RCC 7860 (cell line): ENCODE results near the gene DUS1L.

ENCODE experiments used
- DNase-seq: peaks from one replicate; pipeline ENCODE4 v3.0.0-alpha.2; 2015; ENCODE audit warnings: low spot score
- FAIRE-seq: peaks from 2 replicates; lab custom pipeline; 2012; peaks lifted over from hg19 to GRCh38; lab: Jason Lieb, UNC

Gene DUS1L

DNA sequence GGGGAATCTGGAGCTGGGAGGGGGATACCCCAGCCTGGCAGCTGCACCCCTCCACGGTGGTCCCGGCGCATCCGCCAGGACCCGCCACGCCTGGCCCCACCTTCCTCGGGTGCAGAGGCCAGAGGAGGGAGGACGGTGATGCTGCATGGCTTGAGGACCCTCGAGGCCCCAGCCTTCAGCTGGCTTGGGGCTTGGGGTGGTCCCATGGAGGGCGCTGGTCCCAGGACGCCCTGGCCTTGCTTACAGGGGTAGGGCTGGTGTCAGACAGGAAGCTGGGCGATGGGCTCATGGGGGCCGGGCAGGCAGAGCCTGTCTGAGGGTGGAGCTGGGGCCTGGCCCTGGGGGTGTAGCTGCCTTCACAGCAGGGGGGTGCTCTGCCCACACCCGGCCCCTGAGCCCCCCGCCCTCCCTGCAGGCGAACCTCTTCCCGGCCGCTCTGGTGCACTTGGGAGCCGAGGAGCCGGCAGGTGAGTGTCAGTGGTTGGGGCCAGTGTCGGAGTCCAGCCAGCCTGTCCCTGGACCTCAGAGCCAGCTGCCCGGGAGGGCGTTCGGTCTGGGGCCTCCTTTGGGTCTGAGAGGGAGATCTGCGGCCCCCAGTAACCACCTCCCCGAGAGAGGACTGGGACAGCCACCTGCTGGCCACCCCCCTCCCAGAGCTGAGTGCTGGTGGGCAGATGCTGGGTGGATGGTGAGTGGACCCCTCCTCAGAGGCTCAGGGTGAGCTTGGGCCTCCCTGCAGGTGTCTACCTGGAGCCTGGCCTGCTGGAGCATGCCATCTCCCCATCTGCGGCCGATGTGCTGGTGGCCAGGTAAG, 49.3 kb downstream of the DUS1L start:
- FAIRE-seq (no peak), DNase-seq (no peak)

DNA sequence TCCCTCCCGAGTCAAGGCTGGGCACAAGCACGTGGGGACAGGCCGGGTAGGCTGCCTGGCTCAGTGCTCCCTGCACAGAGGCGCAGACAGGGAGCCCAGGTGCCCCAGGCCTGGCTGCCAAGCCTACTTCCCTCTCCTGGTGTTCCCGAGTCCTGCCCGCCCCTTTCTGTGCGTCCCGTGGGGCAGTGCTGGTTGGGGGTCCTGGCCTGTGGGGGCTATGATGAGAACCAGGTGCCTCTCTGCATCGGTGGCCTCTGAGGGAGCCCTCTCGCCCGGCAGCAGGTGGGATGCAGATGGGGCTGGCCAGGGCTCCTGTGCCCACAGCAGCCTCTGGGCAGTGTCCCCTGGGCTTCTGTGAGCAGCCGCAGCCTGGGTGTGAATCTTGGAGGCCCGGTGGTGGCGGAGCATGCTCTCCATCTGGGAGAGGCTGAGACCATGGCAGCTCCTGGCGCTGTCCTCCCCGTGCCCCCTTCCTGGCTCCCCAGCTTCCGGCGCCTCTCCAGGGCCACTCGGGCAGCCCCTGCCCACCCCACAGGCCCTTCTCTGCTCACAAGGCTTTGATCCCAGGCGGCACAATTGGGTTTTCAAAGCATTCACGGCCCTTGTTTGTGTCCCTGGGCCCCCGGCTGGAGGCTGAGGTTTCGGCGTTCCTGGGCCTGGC, 50.2 kb downstream of the DUS1L start:
- DNase-seq (no peak), FAIRE-seq (no peak)

DNA sequence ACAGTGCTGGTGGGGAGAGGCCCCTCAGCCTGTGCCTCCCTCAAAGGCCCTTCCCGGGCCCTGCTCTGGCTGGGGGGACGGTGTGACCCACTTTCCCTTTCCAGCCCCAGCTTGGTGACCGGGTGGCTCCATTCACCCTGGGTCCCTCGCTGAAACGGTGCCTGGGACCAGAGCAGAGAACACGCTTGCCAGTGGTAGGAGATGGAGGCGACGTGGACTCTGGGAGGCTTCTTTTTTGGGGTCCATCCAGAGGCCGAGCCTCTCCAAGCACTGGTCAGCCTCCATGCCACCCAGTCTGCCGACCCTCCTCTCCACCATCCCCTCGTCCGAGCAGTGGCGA, 50.7 kb downstream of the DUS1L start:
- no peak for DNase-seq
- FAIRE-seq: no peak

DNA sequence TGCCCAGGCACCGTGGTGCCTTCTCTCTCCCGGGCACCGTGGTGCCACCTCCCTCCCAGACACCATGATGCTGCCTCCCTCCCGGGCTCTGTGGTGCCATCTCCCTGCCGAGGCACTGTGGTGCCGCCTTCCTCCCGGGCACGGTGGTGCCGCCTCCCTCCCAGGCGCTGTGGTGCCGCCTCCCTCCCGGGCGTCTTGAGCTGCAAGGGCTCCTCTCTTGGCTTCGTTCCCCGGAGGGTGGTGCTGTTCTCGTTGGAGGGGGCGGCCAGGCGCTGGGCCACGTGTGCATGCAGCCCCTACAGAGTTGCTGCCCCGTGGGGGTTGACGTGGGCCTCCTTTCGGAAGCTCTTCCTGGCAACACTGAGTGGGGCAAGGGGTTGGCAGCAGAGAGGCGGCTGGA, 51.2 kb downstream of the DUS1L start:
- DNase-seq (no peak), FAIRE-seq (no peak)

DNA sequence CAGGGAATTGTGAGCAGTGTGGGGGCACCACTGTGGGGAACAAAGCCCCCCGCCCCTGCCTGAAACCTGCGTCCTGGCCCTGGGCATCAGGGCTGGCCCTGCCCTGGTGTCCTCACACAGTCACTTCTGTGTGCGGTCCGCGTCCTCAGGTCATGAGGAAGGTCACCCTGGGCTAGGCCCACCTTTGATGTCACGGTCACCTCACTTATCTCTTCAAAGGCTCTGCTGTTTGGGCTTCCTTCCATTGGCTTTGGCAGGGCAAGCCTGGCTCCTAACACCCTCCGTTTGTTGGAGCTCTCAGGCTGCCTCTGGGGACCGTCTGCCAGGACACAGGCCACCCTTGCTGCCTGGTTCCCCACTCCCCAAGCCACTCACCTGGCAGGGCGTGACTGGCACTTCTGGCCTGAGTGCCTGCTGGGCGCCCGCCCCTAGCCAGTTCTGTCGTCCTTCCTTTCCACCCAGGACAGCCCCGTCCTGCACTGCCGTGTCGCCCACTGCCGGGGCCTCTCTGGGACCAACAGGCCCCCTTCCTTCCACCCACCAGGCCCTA, 51.8 kb downstream of the DUS1L start:
- no peak for FAIRE-seq
- DNase-seq: no peak

DNA sequence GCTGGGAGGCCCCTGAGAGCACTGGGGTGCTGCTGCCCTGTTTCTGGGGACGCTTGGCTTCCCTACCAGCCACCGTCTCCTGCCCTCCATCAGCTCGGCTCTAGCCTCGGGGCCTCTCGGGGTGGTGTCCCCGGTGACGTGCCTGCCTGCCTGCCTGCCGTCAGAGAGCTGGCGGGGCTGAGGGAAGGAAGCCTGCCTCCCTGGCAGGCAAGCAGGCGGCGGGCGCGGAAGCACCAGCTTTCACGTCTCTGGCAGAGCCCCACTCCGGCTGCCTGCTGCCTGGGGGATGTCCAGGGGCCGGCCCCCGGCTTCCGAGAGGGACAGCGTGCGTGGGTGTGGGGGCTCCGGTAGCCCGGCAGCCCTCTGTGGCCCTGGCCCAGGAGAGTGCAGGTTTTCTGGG, 52.3 kb downstream of the DUS1L start:
- FAIRE-seq (no peak), DNase-seq (no peak)

DNA sequence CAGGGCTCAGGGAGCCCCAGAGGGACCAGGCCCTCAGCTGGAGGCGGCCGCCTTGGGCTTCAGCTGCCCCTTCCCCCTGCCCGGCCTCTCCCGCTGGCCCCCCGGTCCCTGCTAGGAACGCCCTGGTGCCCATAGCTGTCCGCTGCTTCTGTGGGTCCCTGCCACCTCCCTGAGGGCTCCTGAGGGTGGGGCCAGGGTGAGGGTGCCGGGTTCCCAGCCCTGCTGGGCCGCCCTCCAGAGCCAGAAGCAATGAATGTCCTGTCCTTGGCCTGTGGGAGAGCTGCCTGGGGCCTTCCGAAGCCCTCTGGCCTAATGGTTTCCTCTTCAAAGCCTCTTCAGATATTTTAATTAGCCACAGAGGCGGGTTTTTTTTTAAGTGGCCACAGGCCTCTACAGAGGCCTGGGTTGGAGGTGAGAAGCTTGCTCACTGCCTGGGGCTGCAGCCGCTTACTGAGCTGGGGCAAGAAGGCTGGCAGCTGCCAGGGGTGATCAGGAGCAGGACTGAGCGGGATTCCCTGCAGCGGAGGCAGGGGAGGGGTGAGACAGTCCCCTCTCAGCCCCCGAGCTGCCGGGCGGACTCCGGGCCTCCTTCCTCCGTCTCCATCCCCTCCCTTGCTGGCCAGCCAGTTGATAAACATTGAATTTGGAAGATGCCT, 52.8 kb downstream of the DUS1L start:
- no peak for DNase-seq
- FAIRE-seq: no peak

DNA sequence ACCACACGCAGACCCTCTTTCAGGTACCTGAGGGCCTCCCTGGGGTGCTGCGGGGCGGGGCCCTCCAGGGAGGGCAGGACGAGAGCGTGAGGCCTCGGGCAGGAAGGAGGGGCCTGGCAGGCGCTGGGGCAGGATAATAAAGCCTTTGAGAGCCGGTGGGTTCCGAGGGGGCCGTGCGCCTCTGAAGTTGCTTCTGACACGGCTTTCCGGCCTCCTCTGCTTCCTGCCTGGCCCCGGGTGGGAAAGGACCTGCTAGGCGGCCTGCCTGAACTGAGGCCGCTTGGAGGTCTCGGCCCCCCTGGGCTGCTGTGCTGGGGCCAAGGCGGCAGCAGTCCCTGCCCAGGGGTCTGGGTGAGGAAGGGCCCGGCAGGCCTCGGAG, 53.4 kb downstream of the DUS1L start:
- FAIRE-seq (no peak), DNase-seq (no peak)

DNA sequence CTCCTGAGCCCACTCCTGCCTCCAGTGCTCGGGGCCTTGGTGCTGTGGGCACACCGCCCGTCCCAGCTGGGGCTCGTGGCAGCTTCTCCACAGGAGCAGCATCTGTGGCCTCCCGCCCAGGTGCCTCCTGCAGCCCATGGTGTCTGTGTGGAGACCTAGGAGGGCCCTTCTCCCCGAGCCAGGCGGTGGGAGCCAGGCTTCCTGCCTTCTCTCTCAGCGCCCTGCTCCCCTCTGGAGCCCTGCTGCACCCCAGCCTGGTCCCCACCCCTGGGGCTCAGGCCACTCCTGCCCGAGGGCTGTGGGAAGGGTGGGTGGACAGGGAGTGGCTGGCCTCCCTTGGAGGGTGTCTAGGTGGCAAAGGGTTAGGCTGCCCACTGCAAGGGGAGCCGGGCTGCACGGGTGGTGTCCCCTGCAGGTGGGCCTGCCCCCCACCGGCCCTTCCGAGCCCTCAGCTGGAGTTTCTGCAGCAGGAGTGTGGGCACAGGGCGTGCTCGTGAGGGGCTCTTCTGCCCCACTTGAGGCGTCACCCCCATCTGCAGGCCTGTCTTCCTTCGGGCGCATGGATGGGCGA, 53.9 kb downstream of the DUS1L start:
- DNase-seq (no peak), FAIRE-seq (no peak)

DNA sequence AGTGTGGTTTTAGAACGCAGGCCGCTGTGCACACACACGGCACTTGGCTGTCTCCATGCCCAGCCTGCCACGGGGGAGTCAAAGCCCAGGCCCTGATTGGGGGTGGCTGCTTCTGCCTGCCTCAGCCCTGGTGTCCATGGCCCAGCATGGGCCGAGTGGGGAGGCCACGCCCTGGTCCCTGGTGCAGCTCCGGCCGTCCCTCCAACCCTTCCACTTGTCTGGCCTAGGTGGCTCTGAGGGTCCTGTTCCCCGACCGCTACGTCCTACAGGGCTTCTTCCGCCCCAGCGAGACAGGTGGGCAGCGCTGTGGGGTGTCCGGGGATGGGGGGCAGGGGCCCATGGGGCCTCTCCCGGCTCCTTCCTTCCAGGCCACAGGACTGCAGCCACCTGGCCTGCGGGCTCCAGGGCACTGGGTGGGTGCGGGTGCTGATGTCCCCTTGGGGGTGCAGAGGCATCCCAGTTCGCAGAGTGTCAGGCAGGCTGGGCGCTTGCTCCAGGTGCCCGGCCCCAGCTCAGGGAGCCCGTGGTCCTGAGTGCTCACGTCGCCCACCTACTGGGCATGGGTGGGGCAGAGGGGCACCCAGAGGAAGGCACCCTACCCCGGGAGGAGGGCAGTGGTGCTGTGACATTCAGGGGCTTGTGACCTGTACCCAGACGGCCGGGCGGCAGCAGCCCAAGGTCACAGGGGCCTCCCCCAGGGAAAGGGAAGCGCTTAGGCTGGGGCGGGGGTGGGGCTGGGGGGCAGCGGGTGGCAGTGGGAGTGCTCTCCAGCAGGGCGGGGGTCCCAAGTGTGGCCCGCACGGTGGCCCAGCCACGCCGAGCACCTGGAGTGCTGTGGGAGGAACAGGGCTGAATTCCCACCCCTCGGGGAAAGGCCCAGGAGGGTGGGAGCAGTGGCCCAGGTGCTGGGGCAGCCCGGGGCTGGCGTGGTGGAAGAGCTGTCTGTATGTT, 54.8 kb downstream of the DUS1L start:
- FAIRE-seq (no peak), DNase-seq (no peak)

DNA sequence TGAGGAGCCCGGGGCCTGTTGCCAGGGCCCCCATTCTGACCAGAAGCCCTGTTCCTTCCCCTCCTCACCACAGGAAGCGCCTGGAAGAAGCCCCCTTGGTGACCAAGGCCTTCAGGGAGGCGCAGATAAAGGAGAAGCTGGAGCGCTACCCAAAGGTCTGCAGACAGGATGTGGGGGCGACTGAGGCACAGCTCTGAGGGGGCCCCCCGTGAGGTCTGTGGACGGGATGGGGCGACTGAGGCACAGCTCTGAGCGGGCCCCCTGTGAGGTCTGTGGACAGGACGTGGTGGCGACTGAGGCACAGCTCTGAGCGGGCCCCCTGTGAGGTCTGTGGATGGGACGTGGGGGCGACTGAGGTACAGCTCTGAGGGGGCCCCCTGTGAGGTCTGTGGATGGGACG, 56.2 kb downstream of the DUS1L start:
- no peak for DNase-seq
- FAIRE-seq: no peak

DNA sequence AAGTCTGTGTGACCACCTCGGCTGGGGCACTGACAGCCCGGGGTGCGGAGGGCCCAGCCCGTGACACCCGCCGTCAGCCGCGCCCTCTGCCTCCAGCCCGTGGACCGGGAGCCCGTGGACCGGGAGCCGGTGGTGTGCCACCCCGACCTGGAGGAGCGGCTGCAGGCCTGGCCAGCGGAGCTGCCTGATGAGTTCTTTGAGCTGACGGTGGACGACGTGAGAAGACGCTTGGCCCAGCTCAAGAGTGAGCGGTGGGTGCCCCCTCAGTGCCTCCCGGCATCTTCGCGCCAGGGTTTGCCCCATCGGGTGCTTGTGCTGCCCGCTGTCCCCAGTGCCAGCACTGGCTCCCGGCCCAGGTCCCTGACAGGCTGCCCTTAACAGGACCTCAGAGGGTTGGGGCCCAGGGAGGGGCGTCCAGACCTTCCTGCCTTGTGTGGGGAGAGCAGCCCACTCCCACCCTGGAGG, 56.6 kb downstream of the DUS1L start:
- FAIRE-seq: no peak

DNA sequence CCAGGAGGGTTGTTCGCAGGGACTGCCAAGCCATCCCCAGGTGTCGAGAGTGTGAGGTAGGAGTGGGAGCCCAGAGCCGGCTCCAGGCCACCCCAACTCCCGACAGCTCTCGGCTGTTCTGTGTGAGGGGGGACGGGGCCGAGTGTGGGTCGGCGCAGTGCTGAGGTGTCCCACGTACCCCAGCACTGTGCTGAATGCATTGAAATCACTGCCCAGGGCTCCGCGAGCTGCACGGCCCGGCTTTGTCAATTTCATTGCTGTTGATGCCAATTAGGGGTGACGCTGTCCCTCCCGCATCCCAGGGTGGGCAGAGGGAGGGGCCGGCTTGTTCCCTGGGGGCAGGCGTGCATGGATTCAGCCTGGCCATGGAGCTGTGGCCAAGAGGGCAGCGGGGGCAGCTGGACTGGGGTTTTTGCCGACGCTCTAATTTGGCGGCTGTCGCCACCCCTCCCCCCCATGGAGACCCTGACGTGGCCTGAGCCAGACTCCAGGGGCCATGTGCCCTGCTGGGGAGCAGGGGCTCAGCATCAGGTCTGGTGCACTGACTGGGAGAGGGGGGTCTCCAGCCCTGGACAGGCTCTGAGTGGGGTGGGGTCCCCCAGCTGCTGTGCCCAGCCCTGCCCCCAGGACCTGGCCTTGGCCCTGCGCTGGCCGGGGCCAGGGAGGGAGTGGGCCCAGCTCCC, 57.2 kb downstream of the DUS1L start:
- DNase-seq (no peak), FAIRE-seq (no peak)

More for the DNA sequence above, 56.6 kb downstream of the DUS1L start:
- no peak for DNase-seq
